Measurements from ENCODE around the gene CDC42EP4. TPM values are rescaled to one million over a fixed set of nuclear protein-coding genes. Genes with fewer than 3 reads are reported as not detected.

CDC42EP4 gene
- total and polyA plus RNA-seq, 4 donors, result 15.7 to 31.0 (median 28.0) TPM

DNA sequence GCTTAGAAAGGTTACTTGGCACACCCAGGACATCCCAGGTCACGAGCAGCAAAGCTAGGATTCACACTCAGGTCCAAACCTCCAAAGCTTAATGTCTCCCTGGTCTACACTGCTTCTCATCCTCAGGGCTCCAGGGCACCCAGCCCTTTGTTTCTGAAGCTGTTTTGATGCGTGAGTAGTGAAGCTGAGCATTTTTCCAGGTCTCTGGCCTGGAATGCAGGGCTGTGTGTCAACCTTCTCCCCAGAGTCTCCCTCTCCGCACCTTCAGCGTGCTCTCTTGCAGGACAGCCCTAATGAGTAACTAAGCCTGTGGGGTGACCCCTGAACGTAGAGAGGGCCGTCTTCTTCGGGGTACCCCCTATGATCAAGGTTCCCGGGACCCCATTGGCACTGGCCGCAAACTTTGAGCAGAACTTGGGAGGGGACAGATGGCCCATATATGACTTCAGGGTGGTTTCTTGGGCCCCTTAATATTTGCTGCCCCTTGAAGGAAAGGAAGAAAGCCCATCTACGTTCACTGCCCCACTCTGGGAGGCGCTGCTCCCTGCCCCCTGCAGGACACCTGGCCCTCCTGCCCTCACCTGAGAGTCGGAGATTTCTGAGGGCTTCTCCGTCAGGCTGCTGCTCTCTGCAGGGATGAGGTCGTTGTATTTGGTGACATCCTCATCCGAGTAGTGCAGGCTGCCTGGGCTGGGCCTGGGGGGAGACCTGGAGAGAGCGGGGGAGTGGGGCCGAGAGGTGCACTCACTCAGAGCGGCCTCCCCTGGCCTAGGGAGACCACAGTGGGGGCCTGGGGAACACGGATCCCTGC lies 36.4 kb upstream of the CDC42EP4 start:
- TF ChIP-seq, protein P1, sequence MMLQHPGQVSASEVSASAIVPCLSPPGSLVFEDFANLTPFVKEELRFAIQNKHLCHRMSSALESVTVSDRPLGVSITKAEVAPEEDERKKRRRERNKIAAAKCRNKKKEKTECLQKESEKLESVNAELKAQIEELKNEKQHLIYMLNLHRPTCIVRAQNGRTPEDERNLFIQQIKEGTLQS (IDR thresholded peaks at IDR 0.05), result no peak
- TF ChIP-seq, protein P2, sequence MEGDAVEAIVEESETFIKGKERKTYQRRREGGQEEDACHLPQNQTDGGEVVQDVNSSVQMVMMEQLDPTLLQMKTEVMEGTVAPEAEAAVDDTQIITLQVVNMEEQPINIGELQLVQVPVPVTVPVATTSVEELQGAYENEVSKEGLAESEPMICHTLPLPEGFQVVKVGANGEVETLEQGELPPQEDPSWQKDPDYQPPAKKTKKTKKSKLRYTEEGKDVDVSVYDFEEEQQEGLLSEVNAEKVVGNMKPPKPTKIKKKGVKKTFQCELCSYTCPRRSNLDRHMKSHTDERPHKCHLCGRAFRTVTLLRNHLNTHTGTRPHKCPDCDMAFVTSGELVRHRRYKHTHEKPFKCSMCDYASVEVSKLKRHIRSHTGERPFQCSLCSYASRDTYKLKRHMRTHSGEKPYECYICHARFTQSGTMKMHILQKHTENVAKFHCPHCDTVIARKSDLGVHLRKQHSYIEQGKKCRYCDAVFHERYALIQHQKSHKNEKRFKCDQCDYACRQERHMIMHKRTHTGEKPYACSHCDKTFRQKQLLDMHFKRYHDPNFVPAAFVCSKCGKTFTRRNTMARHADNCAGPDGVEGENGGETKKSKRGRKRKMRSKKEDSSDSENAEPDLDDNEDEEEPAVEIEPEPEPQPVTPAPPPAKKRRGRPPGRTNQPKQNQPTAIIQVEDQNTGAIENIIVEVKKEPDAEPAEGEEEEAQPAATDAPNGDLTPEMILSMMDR (IDR thresholded peaks at IDR 0.05; ENCODE audit: low read depth, low read length, missing input control), result no peak
- TF ChIP-seq RXRA (IDR thresholded peaks at IDR 0.05) (no peak), FOXA1 (IDR thresholded peaks at IDR 0.05) (no peak), GABPA (IDR thresholded peaks at IDR 0.05 in 1 of 2, conservative IDR thresholded peaks at IDR 0.05 in 1 of 2) (no peak), SP1 (IDR thresholded peaks at IDR 0.05) (no peak), YY1 (IDR thresholded peaks at IDR 0.05) (no peak), NR2F2 (IDR thresholded peaks at IDR 0.05) (no peak), RAD21 (IDR thresholded peaks at IDR 0.05) (no peak), TAF1 (conservative IDR thresholded peaks at IDR 0.05) (no peak), JUND (IDR thresholded peaks at IDR 0.05) (no peak), HNF4A (conservative IDR thresholded peaks at IDR 0.05) (no peak), EGR1 (IDR thresholded peaks at IDR 0.05; ENCODE audit: low read depth in 2 of 2) (no peak), HNF4G (IDR thresholded peaks at IDR 0.05) (no peak), FOXA2 (IDR thresholded peaks at IDR 0.05) (no peak)
- TF ChIP-seq, protein P3, sequence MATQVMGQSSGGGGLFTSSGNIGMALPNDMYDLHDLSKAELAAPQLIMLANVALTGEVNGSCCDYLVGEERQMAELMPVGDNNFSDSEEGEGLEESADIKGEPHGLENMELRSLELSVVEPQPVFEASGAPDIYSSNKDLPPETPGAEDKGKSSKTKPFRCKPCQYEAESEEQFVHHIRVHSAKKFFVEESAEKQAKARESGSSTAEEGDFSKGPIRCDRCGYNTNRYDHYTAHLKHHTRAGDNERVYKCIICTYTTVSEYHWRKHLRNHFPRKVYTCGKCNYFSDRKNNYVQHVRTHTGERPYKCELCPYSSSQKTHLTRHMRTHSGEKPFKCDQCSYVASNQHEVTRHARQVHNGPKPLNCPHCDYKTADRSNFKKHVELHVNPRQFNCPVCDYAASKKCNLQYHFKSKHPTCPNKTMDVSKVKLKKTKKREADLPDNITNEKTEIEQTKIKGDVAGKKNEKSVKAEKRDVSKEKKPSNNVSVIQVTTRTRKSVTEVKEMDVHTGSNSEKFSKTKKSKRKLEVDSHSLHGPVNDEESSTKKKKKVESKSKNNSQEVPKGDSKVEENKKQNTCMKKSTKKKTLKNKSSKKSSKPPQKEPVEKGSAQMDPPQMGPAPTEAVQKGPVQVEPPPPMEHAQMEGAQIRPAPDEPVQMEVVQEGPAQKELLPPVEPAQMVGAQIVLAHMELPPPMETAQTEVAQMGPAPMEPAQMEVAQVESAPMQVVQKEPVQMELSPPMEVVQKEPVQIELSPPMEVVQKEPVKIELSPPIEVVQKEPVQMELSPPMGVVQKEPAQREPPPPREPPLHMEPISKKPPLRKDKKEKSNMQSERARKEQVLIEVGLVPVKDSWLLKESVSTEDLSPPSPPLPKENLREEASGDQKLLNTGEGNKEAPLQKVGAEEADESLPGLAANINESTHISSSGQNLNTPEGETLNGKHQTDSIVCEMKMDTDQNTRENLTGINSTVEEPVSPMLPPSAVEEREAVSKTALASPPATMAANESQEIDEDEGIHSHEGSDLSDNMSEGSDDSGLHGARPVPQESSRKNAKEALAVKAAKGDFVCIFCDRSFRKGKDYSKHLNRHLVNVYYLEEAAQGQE (IDR thresholded peaks at IDR 0.05), result no peak
- TF ChIP-seq, protein P4, sequence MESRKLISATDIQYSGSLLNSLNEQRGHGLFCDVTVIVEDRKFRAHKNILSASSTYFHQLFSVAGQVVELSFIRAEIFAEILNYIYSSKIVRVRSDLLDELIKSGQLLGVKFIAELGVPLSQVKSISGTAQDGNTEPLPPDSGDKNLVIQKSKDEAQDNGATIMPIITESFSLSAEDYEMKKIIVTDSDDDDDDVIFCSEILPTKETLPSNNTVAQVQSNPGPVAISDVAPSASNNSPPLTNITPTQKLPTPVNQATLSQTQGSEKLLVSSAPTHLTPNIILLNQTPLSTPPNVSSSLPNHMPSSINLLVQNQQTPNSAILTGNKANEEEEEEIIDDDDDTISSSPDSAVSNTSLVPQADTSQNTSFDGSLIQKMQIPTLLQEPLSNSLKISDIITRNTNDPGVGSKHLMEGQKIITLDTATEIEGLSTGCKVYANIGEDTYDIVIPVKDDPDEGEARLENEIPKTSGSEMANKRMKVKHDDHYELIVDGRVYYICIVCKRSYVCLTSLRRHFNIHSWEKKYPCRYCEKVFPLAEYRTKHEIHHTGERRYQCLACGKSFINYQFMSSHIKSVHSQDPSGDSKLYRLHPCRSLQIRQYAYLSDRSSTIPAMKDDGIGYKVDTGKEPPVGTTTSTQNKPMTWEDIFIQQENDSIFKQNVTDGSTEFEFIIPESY (IDR thresholded peaks at IDR 0.05), result no peak
- TF ChIP-seq, protein P5, sequence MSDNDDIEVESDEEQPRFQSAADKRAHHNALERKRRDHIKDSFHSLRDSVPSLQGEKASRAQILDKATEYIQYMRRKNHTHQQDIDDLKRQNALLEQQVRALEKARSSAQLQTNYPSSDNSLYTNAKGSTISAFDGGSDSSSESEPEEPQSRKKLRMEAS (IDR thresholded peaks at IDR 0.05), result no peak
- Histone ChIP-seq H3K4me3 (ENCODE audit: low read depth in 1 of 3, low read length in 3 of 3) (no peak overlapping the region), H3K9ac (ENCODE audit: low read depth in 1 of 2, low read length in 2 of 2) (no peak overlapping the region), H3K9me3 (ENCODE audit: control insufficient read depth in 4 of 4, low read length in 3 of 4) (no peaks in the 10 kb centered on the region), H3K27ac (ENCODE audit: low read depth in 1 of 2, low read length in 2 of 2) (no peak overlapping the region), H3K36me3 (ENCODE audit: control insufficient read depth in 4 of 4, insufficient read depth in 3 of 4, low read depth in 1 of 4, low read length in 3 of 4) (no peaks in the 10 kb centered on the region), H3K4me1 (ENCODE audit: control insufficient read depth in 4 of 4, insufficient read depth in 4 of 4, low read length in 3 of 4) (no peaks in the 10 kb centered on the region), H3K27me3 (ENCODE audit: control insufficient read depth in 4 of 4, insufficient read depth in 4 of 4, low read length in 3 of 4) (peaks cover 0 to 3% (median 0%) of the 10 kb centered on the region in 4 donors)
- DNase-seq (ENCODE audit: low spot score), result no peak
- WGBS, result 82% methylated on average over 19 of the region's 19 CpGs
